GM12878 (cell line): Measurements from ENCODE around the gene RPUSD2. TPM values are rescaled to one million over a fixed set of nuclear protein-coding genes. Genes with fewer than 3 reads are reported as not detected.

Source experiments
- ATAC-seq: fragments of 200-7000 bp; cut with Tn5 transposase; 3 replicates; pipeline ENCODE4 v1.9.1; 2020; ENCODE audit warnings: mild to moderate bottlenecking, moderate library complexity
- BruUV-seq: library from RNA; stranded (reverse); fragments of 400-500 nt; replicated peaks from 2 replicates; lab custom pipeline; 2021; lab: Mats Ljungman, UMichigan
- CTCF ChIA-PET: fragments of 300-600 bp; sonication (Branson Sonifier 250); formaldehyde crosslinking; extraction: SDS; loops from one replicate; lab custom pipeline; 2021; ENCODE audit warnings: inconsistent platforms; lab: Yijun Ruan, JAX
- POLR2A ChIA-PET: fragments of 350-600 bp; formaldehyde crosslinking; extraction: SDS; loops from one replicate; lab custom pipeline; 2021; ENCODE audit warnings: inconsistent platforms; lab: Charles Lee
- RAD21 ChIA-PET: fragments of 300-600 bp; sonication (Branson Sonifier 250); formaldehyde crosslinking; loops from one replicate; lab custom pipeline; 2023; ENCODE audit warnings: antibody characterized with exemption; ENCODE audit not compliant: unreplicated experiment; lab: Charles Lee
- SMC1A ChIA-PET: fragments of 300-600 bp; sonication (Branson Sonifier 250); formaldehyde crosslinking; loops from one replicate; lab custom pipeline; 2023; ENCODE audit not compliant: unreplicated experiment, uncharacterized antibody; lab: Charles Lee
- DNase-seq: peaks from one replicate; pipeline ENCODE4 v3.0.0-alpha.2; 2011; ENCODE audit warnings: low read depth, low spot score
- FAIRE-seq: peaks from 3 replicates; lab custom pipeline; 2011; peaks lifted over from hg19 to GRCh38; lab: Jason Lieb, UNC
- H2AFZ ChIP-seq: 2 replicates; pipeline ENCODE4 v1.6.0; 2011; ENCODE audit warnings: low read depth, low read length, control low read depth; ENCODE audit not compliant: control insufficient read depth
- H3K27ac ChIP-seq: 2 replicates; pipeline ENCODE4 v1.5.1; 2011; ENCODE audit warnings: control low read depth; ENCODE audit not compliant: control insufficient read depth, insufficient read depth
- H3K27me3 ChIP-seq, 2 experiments: replicated peaks in 1 of 2; 2 replicates each; pipeline versions ENCODE4 v1.6.0 to v1.6.1; 2011; ENCODE audit warnings: low read length in 1 of 2; ENCODE audit not compliant: control insufficient read depth in 2 of 2, insufficient read depth in 2 of 2
- H3K36me3 ChIP-seq, 2 experiments: 2 replicates each; pipeline ENCODE4 v1.5.1; 2011; ENCODE audit warnings: low read length in 1 of 2; ENCODE audit not compliant: control insufficient read depth in 2 of 2, insufficient read depth in 2 of 2
- H3K4me1 ChIP-seq: 2 replicates; pipeline ENCODE4 v1.6.1; 2011; ENCODE audit warnings: mild to moderate bottlenecking, low read length, moderate library complexity, mixed read lengths; ENCODE audit not compliant: control insufficient read depth, insufficient read depth
- H3K4me2 ChIP-seq: 2 replicates; pipeline ENCODE4 v1.6.0; 2011; ENCODE audit warnings: control low read depth; ENCODE audit not compliant: control insufficient read depth, insufficient read depth
- H3K4me3 ChIP-seq: fragments of 200-600 bp; sonication (generic); 2 replicates; pipeline ENCODE4 v1.5.1; 2016
- H3K79me2 ChIP-seq: 2 replicates; pipeline ENCODE4 v1.6.0; 2011; ENCODE audit warnings: low read length; ENCODE audit not compliant: control insufficient read depth, insufficient read depth
- H3K9ac ChIP-seq: 2 replicates; pipeline ENCODE4 v1.8.0; 2011; ENCODE audit warnings: low read length, control low read depth, mixed read lengths; ENCODE audit not compliant: control insufficient read depth, insufficient read depth
- H3K9me3 ChIP-seq: replicated peaks from 3 replicates; pipeline ENCODE4 v1.5.1; 2011; ENCODE audit warnings: mild to moderate bottlenecking, low read length; ENCODE audit not compliant: control insufficient read depth, insufficient read depth
- H4K20me1 ChIP-seq: 2 replicates; pipeline ENCODE4 v1.6.0; 2011; ENCODE audit not compliant: control insufficient read depth, insufficient read depth
- BCL3 ChIP-seq: IDR thresholded peaks from 2 replicates; pipeline ENCODE4 v1.6.1; 2011; ENCODE audit warnings: borderline replicate concordance, low read depth, mild to moderate bottlenecking, moderate library complexity, low read length; ENCODE audit not compliant: insufficient read depth, poor library complexity, severe bottlenecking
- NR2C2 ChIP-seq: IDR thresholded peaks from 2 replicates; pipeline ENCODE4 v1.6.1; 2011; ENCODE audit warnings: borderline replicate concordance, low read depth; ENCODE audit not compliant: control insufficient read depth, insufficient read length
- PAX8 ChIP-seq: fragments of 450-650 bp; IDR thresholded peaks from 2 replicates; pipeline ENCODE4 v1.6.1; 2017; ENCODE audit warnings: mild to moderate bottlenecking, moderate library complexity
- RFX5 ChIP-seq: IDR thresholded peaks from 2 replicates; pipeline ENCODE4 v1.6.1; 2011; ENCODE audit warnings: low read depth, low read length, improper control_type of control experiment
- STAT1 ChIP-seq: fragments of 450-650 bp; conservative IDR thresholded peaks from 2 replicates; pipeline ENCODE4 v1.6.1; 2014; ENCODE audit warnings: antibody characterized with exemption, mild to moderate bottlenecking
- TAF1 ChIP-seq: IDR thresholded peaks from 2 replicates; pipeline ENCODE4 v1.6.1; 2011; ENCODE audit warnings: mild to moderate bottlenecking, low read depth, low read length, borderline replicate concordance
- YY1 ChIP-seq: IDR thresholded peaks from 2 replicates; pipeline ENCODE4 v1.6.1; 2011; ENCODE audit warnings: low read depth, mild to moderate bottlenecking, low read length
- ZSCAN29 ChIP-seq: fragments of 450-650 bp; IDR thresholded peaks from 2 replicates; pipeline ENCODE4 v1.6.1; 2017; ENCODE audit warnings: mild to moderate bottlenecking, moderate library complexity
- WGBS: methylation state at CpG from one replicate; pipeline ENCODE4 v1.1.6; 2016; ENCODE audit warnings: low lambda C conversion rate; ENCODE audit not compliant: insufficient replicate concordance, insufficient coverage; ENCODE audit errors: missing lambda C conversion rate; 5-methylcytosine and 5-hydroxymethylcytosine counted together
- in situ Hi-C: fragments of 300-500 bp; cut with MboI; formaldehyde crosslinking; loops from 9 replicates; pipeline ENCODE4 v1.14.3; 2018; ENCODE audit warnings: mixed read lengths
- intact Hi-C: fragments of 100-400 bp; cut with micrococcal nuclease; formaldehyde crosslinking; loops from one replicate; pipeline ENCODE4 v1.14.2; 2022; ENCODE audit not compliant: unreplicated experiment
- polyA plus RNA-seq, 11 experiments: library from polyadenylated mRNA; depleted of rRNA in 4 of 11; unstranded in 6 of 11; stranded (reverse) in 5 of 11; fragments of >200 nt; fragmentation: Nextera tagmentation in 4 of 11; fragmentation: Illumina TruSeq in 1 of 11; extraction: Ambion mirVana in 4 of 11; extraction: Trizol in 1 of 11; gene quantifications; 1 replicate in 1 of 11; 2 replicates in 10 of 11; pipeline versions ENCODE4 v1.2.1 to v1.2.3, GENCODE V29; 2011 to 2016; ENCODE audit warnings: inconsistent platforms in 2 of 11, missing spikeins in 2 of 11, low read depth in 1 of 11
- total RNA-seq, 4 experiments: library from RNA; depleted of rRNA in 3 of 4; stranded (reverse); fragments of >200 nt in 3 of 4; fragmentation: Illumina TruSeq in 1 of 4; extraction: Trizol in 1 of 4; gene quantifications; 2 replicates each; pipeline versions ENCODE4 v1.2.1 to v1.2.3, GENCODE V29; 2013 to 2021
- TF ChIP-seq, protein P1 (sequence below): fragments of 450-650 bp; IDR thresholded peaks from 2 replicates; pipeline ENCODE4 v1.6.1; 2016; ENCODE audit warnings: mild to moderate bottlenecking
- TF ChIP-seq, protein P2 (sequence below): IDR thresholded peaks from 2 replicates; pipeline ENCODE4 v1.6.1; 2012; ENCODE audit warnings: improper control_type of control experiment, low read depth, low read length; ENCODE audit not compliant: insufficient replicate concordance

Gene RPUSD2
- total and polyA plus RNA-seq, 10 of the 15 experiments (the other 5 are each of a cell fraction or from before 2014, with no cell fraction given): 4.0 to 33.3 (median 18.5) TPM

GRCh38 chr15:40618906-40619305 lies 49.8 kb downstream of the RPUSD2 start:
- ChIA-PET SMC1A (no interaction called here), RAD21 (no interaction called here), CTCF (no interaction called here), POLR2A (no interaction called here)
- Histone ChIP-seq H3K36me3 (peaks cover 0 to 14% of the 10 kb centered on the region in 2 experiments; a peak in 3 of 4 replicates), H2AFZ (no peak overlapping the region), H3K4me2 (no peak overlapping the region), H3K4me3 (no peak overlapping the region), H3K9me3 (no peaks in the 10 kb centered on the region), H3K9ac (no peak overlapping the region), H3K27ac (no peak overlapping the region), H3K4me1 (no peaks in the 10 kb centered on the region), H3K79me2 (no peaks in the 10 kb centered on the region), H3K27me3 (no peaks in the 10 kb centered on the region), H4K20me1 (no peaks in the 10 kb centered on the region)
- no peak for ATAC-seq
- DNase-seq: no peak
- in situ Hi-C loops: no loop called here
- TF ChIP-seq RFX5 (no peak), ZSCAN29 (no peak), PAX8 (no peak), TAF1 (no peak)
- TF ChIP-seq, protein P1, sequence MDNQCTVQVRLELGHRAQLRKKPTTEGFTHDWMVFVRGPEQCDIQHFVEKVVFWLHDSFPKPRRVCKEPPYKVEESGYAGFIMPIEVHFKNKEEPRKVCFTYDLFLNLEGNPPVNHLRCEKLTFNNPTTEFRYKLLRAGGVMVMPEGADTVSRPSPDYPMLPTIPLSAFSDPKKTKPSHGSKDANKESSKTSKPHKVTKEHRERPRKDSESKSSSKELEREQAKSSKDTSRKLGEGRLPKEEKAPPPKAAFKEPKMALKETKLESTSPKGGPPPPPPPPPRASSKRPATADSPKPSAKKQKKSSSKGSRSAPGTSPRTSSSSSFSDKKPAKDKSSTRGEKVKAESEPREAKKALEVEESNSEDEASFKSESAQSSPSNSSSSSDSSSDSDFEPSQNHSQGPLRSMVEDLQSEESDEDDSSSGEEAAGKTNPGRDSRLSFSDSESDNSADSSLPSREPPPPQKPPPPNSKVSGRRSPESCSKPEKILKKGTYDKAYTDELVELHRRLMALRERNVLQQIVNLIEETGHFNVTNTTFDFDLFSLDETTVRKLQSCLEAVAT: no peak
- intact Hi-C loops: no loop called here
- BruUV-seq: no TSS peak
- FAIRE-seq: no peak

- Histone ChIP-seq H3K4me1 (no peaks in the 10 kb centered on the region), H3K27ac (no peak overlapping the region), H4K20me1 (no peaks in the 10 kb centered on the region), H3K79me2 (no peaks in the 10 kb centered on the region), H3K36me3 (peaks cover 0 to 14% of the 10 kb centered on the region in 2 experiments; a peak in 3 of 4 replicates), H3K9ac (no peak overlapping the region), H3K4me3 (no peak overlapping the region), H3K27me3 (no peaks in the 10 kb centered on the region), H3K9me3 (no peaks in the 10 kb centered on the region), H2AFZ (no peak overlapping the region), H3K4me2 (no peak overlapping the region)
- 100% methylated on average over 2 of the region's 2 CpGs for WGBS
- intact Hi-C loops: no loop called here
- POLR2A ChIA-PET: no interaction called here
- no TSS peak for BruUV-seq
- in situ Hi-C loops: no loop called here
- SMC1A ChIA-PET: interaction anchor here (0.6 to 2.4 kb wide), 6 partner anchors 18 to 104 kb away, joined by 3 to 7 read pairs (median 3); partner anchors contain the start of gene CCDC32
- RAD21 ChIA-PET: no interaction called here
- FAIRE-seq: no peak
- no peak for DNase-seq
- CTCF ChIA-PET: interaction anchor here (0.8 to 2.9 kb wide), 3 partner anchors 14 to 34 kb away, joined by 3 to 8 read pairs (median 4); no protein-coding TSS in a partner anchor
- no peak for ATAC-seq
- TF ChIP-seq BCL3 (no peak), YY1 (no peak), NR2C2 (no peak), STAT1 (no peak)
- TF ChIP-seq, protein P2, sequence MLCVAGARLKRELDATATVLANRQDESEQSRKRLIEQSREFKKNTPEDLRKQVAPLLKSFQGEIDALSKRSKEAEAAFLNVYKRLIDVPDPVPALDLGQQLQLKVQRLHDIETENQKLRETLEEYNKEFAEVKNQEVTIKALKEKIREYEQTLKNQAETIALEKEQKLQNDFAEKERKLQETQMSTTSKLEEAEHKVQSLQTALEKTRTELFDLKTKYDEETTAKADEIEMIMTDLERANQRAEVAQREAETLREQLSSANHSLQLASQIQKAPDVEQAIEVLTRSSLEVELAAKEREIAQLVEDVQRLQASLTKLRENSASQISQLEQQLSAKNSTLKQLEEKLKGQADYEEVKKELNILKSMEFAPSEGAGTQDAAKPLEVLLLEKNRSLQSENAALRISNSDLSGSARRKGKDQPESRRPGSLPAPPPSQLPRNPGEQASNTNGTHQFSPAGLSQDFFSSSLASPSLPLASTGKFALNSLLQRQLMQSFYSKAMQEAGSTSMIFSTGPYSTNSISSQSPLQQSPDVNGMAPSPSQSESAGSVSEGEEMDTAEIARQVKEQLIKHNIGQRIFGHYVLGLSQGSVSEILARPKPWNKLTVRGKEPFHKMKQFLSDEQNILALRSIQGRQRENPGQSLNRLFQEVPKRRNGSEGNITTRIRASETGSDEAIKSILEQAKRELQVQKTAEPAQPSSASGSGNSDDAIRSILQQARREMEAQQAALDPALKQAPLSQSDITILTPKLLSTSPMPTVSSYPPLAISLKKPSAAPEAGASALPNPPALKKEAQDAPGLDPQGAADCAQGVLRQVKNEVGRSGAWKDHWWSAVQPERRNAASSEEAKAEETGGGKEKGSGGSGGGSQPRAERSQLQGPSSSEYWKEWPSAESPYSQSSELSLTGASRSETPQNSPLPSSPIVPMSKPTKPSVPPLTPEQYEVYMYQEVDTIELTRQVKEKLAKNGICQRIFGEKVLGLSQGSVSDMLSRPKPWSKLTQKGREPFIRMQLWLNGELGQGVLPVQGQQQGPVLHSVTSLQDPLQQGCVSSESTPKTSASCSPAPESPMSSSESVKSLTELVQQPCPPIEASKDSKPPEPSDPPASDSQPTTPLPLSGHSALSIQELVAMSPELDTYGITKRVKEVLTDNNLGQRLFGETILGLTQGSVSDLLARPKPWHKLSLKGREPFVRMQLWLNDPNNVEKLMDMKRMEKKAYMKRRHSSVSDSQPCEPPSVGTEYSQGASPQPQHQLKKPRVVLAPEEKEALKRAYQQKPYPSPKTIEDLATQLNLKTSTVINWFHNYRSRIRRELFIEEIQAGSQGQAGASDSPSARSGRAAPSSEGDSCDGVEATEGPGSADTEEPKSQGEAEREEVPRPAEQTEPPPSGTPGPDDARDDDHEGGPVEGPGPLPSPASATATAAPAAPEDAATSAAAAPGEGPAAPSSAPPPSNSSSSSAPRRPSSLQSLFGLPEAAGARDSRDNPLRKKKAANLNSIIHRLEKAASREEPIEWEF: no peak
Measured at GRCh38 chr15:40623361-40623760, 54.3 kb downstream of the RPUSD2 start.
